Spinal cord (tissue), 10 donors: ENCODE measurements around the gene USP31. TPM values are rescaled to one million over a fixed set of nuclear protein-coding genes. Genes with fewer than 3 reads are reported as not detected.
"Not testable (repeated sequence)": the region's sequence is repeated elsewhere in the genome, so short reads cannot be mapped to it uniquely, and the experiment has no call there.

Source experiments
- DNase-seq, 6 donors: peaks; one replicate each; pipeline versions ENCODE4 v3.0.0 to v3.0.0-alpha.2; 2013 to 2015; ENCODE audit warnings: low spot score in 6 of 6, low read depth in 4 of 6
- H3K27ac ChIP-seq: one replicate; pipeline ENCODE4 v1.5.1; 2013; ENCODE audit warnings: low read depth, low read length, control low read depth
- H3K27me3 ChIP-seq: one replicate; pipeline ENCODE4 v1.6.1; 2013; ENCODE audit warnings: low read length; ENCODE audit not compliant: control insufficient read depth, insufficient read depth
- H3K36me3 ChIP-seq: one replicate; pipeline ENCODE4 v1.6.1; 2013; ENCODE audit warnings: low read length; ENCODE audit not compliant: control insufficient read depth, insufficient read depth
- H3K4me1 ChIP-seq: one replicate; pipeline ENCODE4 v1.6.1; 2013; ENCODE audit warnings: low read length; ENCODE audit not compliant: control insufficient read depth, insufficient read depth
- H3K4me3 ChIP-seq: one replicate; pipeline ENCODE4 v1.5.1; 2013; ENCODE audit warnings: low read depth, low read length, control low read depth
- H3K9me3 ChIP-seq: one replicate; pipeline ENCODE4 v1.6.1; 2013; ENCODE audit warnings: low read length; ENCODE audit not compliant: control insufficient read depth, insufficient read depth
- WGBS: methylation state at CpG from one replicate; pipeline ENCODE4 v1.1.5; 2013; ENCODE audit warnings: missing lambda C conversion rate; ENCODE audit not compliant: insufficient coverage; 5-methylcytosine and 5-hydroxymethylcytosine counted together
- polyA plus RNA-seq, 2 donors: library from polyadenylated mRNA; unstranded; fragments of 120-200 nt; gene quantifications; one replicate each; pipeline ENCODE4 v1.2.1, GENCODE V29; 2013; ENCODE audit not compliant: insufficient read length in 2 of 2
- total RNA-seq, 2 donors: library from RNA; depleted of rRNA in 1 of 2; stranded (reverse); fragments of 120-200 nt in 1 of 2; fragments of >200 nt in 1 of 2; gene quantifications; one replicate each; pipeline versions ENCODE4 v1.2.3 to v1.2.4, GENCODE V29; 2013 to 2014
- donor health status: healthy.

USP31 gene
- total and polyA plus RNA-seq, 4 donors, result 10.7 to 22.5 (median 12.6) TPM

GRCh38 chr16:23105309-23105708 lies 43.9 kb downstream of the USP31 start:
- no peak overlapping the region for H3K27ac ChIP-seq
- peak in 1 of 6 donors; percentile 37 for DNase-seq

GRCh38 chr16:23104032-23104955 lies 45.0 kb downstream of the USP31 start:
- H3K27ac ChIP-seq, result no peak overlapping the region
- peaks cover 21% of the 10 kb centered on the region for H3K36me3 ChIP-seq
- WGBS, result 54% methylated on average over 3 of the region's 7 CpGs
- H3K9me3 ChIP-seq, result peaks cover 2% of the 10 kb centered on the region
- H3K4me3 ChIP-seq, result no peak overlapping the region
- DNase-seq, result no peak
- H3K4me1 ChIP-seq, result no peaks in the 10 kb centered on the region
- H3K27me3 ChIP-seq, result no peaks in the 10 kb centered on the region

More at GRCh38 chr16:23105309-23105708, 43.9 kb downstream of the USP31 start:
- H3K27me3 ChIP-seq, result no peaks in the 10 kb centered on the region
- H3K4me3 ChIP-seq, result no peak overlapping the region
- no peaks in the 10 kb centered on the region for H3K4me1 ChIP-seq
- H3K9me3 ChIP-seq, result peaks cover 2% of the 10 kb centered on the region
- peaks cover 21% of the 10 kb centered on the region for H3K36me3 ChIP-seq
- WGBS, result 50% methylated on average over 3 of the region's 5 CpGs

GRCh38 chr16:23103603-23104002 lies 45.6 kb downstream of the USP31 start:
- Histone ChIP-seq H3K27ac (no peak overlapping the region), H3K27me3 (no peaks in the 10 kb centered on the region), H3K9me3 (no peaks in the 10 kb centered on the region), H3K4me1 (no peaks in the 10 kb centered on the region), H3K4me3 (no peak overlapping the region), H3K36me3 (peaks cover 21% of the 10 kb centered on the region)
- 52% methylated on average over 3 of the region's 3 CpGs for WGBS
- DNase-seq, result no peak

GRCh38 chr16:23101012-23101550 lies 48.2 kb downstream of the USP31 start:
- no peak overlapping the region for H3K4me3 ChIP-seq
- no peaks in the 10 kb centered on the region for H3K4me1 ChIP-seq
- no peak overlapping the region for H3K27ac ChIP-seq
- no peak for DNase-seq
- no peaks in the 10 kb centered on the region for H3K27me3 ChIP-seq
- no peaks in the 10 kb centered on the region for H3K9me3 ChIP-seq
- WGBS, result 83% methylated on average over 2 of the region's 5 CpGs
- peaks cover 15% of the 10 kb centered on the region for H3K36me3 ChIP-seq

GRCh38 chr16:23096450-23096849 lies 52.8 kb downstream of the USP31 start:
- H3K4me3 ChIP-seq, H3K27ac ChIP-seq, H3K9me3 ChIP-seq, DNase-seq, H3K27me3 ChIP-seq, H3K4me1 ChIP-seq: not testable (repeated sequence)
- H3K36me3 ChIP-seq, result peaks cover 14% of the 10 kb centered on the region
- no CpG with 5 or more reads among the region's 2 CpGs for WGBS

- not testable (repeated sequence) for H3K27me3 ChIP-seq, DNase-seq, H3K4me3 ChIP-seq, H3K9me3 ChIP-seq, H3K4me1 ChIP-seq, H3K36me3 ChIP-seq, H3K27ac ChIP-seq
- WGBS, result 84% methylated on average over 5 of the region's 5 CpGs
These were observed 55.1 kb downstream of the USP31 start for GRCh38 chr16:23094136-23094535.

GRCh38 chr16:23092801-23093117 lies 56.5 kb downstream of the USP31 start:
- Histone ChIP-seq H3K9me3 (no peaks in the 10 kb centered on the region), H3K27me3 (no peaks in the 10 kb centered on the region), H3K27ac (no peak overlapping the region), H3K36me3 (peaks cover 4% of the 10 kb centered on the region), H3K4me1 (no peaks in the 10 kb centered on the region), H3K4me3 (no peak overlapping the region)
- no CpG with 5 or more reads among the region's 1 CpG for WGBS
- DNase-seq, result no peak

GRCh38 chr16:23092072-23092800 lies 57.0 kb downstream of the USP31 start:
- Histone ChIP-seq H3K4me3 (no peak overlapping the region), H3K27ac (no peak overlapping the region), H3K9me3 (no peaks in the 10 kb centered on the region), H3K27me3 (no peaks in the 10 kb centered on the region), H3K4me1 (no peaks in the 10 kb centered on the region), H3K36me3 (peaks cover 4% of the 10 kb centered on the region)
- DNase-seq, result no peak
- no CpG with 5 or more reads among the region's 4 CpGs for WGBS

GRCh38 chr16:23089111-23089510 lies 60.1 kb downstream of the USP31 start:
- 94% methylated on average over 8 of the region's 8 CpGs for WGBS
- no peak overlapping the region for H3K27ac ChIP-seq
- no peaks in the 10 kb centered on the region for H3K27me3 ChIP-seq
- H3K4me3 ChIP-seq, result no peak overlapping the region
- no peaks in the 10 kb centered on the region for H3K9me3 ChIP-seq
- H3K36me3 ChIP-seq, result peaks cover 3% of the 10 kb centered on the region
- DNase-seq, result no peak
- H3K4me1 ChIP-seq, result no peaks in the 10 kb centered on the region
